Measurements from ENCODE around the gene IGF2R.

GRCh38 chr6:159919800-159920199 is 49.1 kb upstream of the IGF2R start:
- no peak for TF ChIP-seq MAX (IDR thresholded peaks at IDR 0.05)
- TF ChIP-seq EP300 (IDR thresholded peaks at IDR 0.05; ENCODE audit: borderline replicate concordance): no peak
- no peak for TF ChIP-seq CEBPB (IDR thresholded peaks at IDR 0.05)
- TF ChIP-seq NFIC (IDR thresholded peaks at IDR 0.05): no peak
- no peak for TF ChIP-seq FOXM1 (IDR thresholded peaks at IDR 0.05; ENCODE audit: borderline replicate concordance, low read depth)

All from Ishikawa (cell line).